ENCODE data around the gene IGSF23.

DNA sequence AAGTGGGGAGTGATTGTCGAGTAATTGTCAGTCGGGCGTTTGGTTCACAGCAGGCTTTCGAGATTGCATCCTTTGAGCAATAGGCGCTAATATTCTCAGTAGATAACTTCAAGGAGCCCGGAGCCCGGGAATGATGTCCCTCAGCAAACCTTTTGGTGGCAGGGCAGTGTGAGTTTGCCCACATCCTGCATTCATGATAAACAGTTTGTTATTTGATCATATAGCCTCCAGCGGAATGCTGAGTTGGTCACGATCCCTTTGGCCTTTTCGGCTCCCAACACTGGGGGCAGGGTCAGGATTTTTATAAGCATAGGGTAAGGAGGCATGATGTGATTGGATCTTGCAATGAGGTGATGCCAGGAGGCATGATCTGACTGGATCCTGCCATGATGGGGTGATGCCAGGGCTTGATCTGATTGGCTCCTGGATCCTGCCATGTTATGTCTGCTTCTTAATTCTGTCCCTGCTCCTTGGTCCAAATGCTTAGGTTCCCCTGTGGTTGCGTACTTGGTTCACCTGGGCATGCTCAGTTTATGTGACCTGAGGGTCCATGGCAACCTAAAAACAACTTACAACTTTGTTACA, 38.2 kb upstream of the IGSF23 start:
- TF ChIP-seq, protein P1, sequence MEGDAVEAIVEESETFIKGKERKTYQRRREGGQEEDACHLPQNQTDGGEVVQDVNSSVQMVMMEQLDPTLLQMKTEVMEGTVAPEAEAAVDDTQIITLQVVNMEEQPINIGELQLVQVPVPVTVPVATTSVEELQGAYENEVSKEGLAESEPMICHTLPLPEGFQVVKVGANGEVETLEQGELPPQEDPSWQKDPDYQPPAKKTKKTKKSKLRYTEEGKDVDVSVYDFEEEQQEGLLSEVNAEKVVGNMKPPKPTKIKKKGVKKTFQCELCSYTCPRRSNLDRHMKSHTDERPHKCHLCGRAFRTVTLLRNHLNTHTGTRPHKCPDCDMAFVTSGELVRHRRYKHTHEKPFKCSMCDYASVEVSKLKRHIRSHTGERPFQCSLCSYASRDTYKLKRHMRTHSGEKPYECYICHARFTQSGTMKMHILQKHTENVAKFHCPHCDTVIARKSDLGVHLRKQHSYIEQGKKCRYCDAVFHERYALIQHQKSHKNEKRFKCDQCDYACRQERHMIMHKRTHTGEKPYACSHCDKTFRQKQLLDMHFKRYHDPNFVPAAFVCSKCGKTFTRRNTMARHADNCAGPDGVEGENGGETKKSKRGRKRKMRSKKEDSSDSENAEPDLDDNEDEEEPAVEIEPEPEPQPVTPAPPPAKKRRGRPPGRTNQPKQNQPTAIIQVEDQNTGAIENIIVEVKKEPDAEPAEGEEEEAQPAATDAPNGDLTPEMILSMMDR (IDR thresholded peaks at IDR 0.05): no peak
- TF ChIP-seq POLR2A (IDR thresholded peaks at IDR 0.05): no peak

Measured in Peyer's patch (tissue), 4 donors.